ENCODE results near the gene ASS1.
A peak's percentile ranks its signal among the peaks of the same experiment; 100 is the strongest.

ASS1 gene

GRCh38 chr9:130536701-130537107 lies 91.9 kb downstream of the ASS1 start:
- Histone ChIP-seq H3K4me1 (ENCODE audit: control insufficient read depth, insufficient read depth, low read length) (no peaks in the 10 kb centered on the region), H3K4me3 (ENCODE audit: low read depth, low read length) (no peak overlapping the region), H3K9me3 (ENCODE audit: control insufficient read depth, insufficient read depth, low read depth, low read length) (no peaks in the 10 kb centered on the region), H3K36me3 (ENCODE audit: control insufficient read depth in 2 of 2, insufficient read depth in 1 of 2, low read length in 2 of 2) (no peaks in the 10 kb centered on the region), H3K27ac (ENCODE audit: extremely low read depth, low read depth, low read length) (no peak overlapping the region)
- no peak for TF ChIP-seq ZSCAN16 (tag by site-specific recombination; IDR thresholded peaks at IDR 0.05)
- TF ChIP-seq ZNF473 (tag by site-specific recombination; IDR thresholded peaks at IDR 0.05), result no peak
- TF ChIP-seq ZNF623 (tag by site-specific recombination; IDR thresholded peaks at IDR 0.05), result peak; percentile 89
- CTCF ChIA-PET, result no interaction called here
- POLR2A ChIA-PET, result no interaction called here

DNA sequence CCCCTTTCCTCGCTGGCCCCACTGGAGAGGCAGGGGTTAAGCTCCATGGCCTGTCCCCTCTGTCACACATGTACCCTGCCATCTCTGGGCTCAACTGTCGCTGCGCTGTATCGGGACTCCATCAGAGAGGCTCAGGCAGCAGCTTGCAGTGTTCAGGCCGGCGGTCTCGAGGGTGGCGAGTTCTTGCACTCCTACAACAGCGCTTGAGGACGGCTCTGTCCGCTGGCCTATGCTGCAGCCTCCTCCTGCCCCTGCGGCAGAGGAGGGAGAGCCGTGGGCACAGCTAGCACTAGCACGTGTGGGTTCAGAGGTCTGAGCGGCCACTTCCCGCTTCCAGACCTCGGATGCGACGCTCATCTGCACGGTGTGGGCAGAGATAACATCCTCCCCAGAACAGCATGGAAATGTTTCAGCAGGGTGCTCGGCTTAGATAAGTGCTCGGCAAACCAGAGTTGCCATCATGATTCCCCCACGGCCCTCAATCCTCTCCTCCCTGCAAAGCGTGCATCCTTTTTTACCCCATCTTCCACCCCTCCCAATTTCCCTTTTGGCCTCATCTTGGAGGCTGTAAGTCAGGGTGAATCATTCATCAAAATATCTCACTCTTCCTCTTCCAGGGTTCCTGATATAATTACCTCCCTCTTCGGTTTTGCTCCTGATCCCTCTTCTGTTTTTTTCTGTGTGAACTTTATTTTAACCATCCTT lies 92.7 kb downstream of the ASS1 start:
- H3K27ac ChIP-seq (ENCODE audit: extremely low read depth, low read depth, low read length), result no peak overlapping the region
- no peak for TF ChIP-seq ZNF366 (tag by site-specific recombination; conservative IDR thresholded peaks at IDR 0.05)
- TF ChIP-seq ZNF449 (tag by site-specific recombination; IDR thresholded peaks at IDR 0.05), result no peak
- peak; percentile 80 for TF ChIP-seq EGR2 (tag by site-specific recombination; IDR thresholded peaks at IDR 0.05; ENCODE audit: low read depth)
- TF ChIP-seq ZNF660 (tag by site-specific recombination; IDR thresholded peaks at IDR 0.05), result no peak
- no peak for TF ChIP-seq ZNF311 (tag by site-specific recombination; IDR thresholded peaks at IDR 0.05; ENCODE audit: borderline replicate concordance)
- no peak for TF ChIP-seq ZNF558 (tag by site-specific recombination; IDR thresholded peaks at IDR 0.05)
- no peak for TF ChIP-seq ZNF16 (tag by site-specific recombination; IDR thresholded peaks at IDR 0.05; ENCODE audit: low read depth)
- no peak for TF ChIP-seq MZF1 (tag by site-specific recombination; IDR thresholded peaks at IDR 0.05; ENCODE audit: borderline replicate concordance)
- TF ChIP-seq ZBTB1 (tag by site-specific recombination; IDR thresholded peaks at IDR 0.05), result no peak
- no peak for TF ChIP-seq ZNF473 (tag by site-specific recombination; IDR thresholded peaks at IDR 0.05)
- TF ChIP-seq ZNF174 (tag by site-specific recombination; IDR thresholded peaks at IDR 0.05), result no peak
- 0 out of 2 replicates have a peak, but pooled peaks have one; percentile 21 for TF ChIP-seq ZFHX2 (tag by site-specific recombination; conservative IDR thresholded peaks at IDR 0.05)
- TF ChIP-seq, protein P1, sequence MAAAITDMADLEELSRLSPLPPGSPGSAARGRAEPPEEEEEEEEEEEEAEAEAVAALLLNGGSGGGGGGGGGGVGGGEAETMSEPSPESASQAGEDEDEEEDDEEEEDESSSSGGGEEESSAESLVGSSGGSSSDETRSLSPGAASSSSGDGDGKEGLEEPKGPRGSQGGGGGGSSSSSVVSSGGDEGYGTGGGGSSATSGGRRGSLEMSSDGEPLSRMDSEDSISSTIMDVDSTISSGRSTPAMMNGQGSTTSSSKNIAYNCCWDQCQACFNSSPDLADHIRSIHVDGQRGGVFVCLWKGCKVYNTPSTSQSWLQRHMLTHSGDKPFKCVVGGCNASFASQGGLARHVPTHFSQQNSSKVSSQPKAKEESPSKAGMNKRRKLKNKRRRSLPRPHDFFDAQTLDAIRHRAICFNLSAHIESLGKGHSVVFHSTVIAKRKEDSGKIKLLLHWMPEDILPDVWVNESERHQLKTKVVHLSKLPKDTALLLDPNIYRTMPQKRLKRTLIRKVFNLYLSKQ (tag by site-specific recombination; IDR thresholded peaks at IDR 0.05; ENCODE audit: borderline replicate concordance), result no peak
- TF ChIP-seq, protein P2, sequence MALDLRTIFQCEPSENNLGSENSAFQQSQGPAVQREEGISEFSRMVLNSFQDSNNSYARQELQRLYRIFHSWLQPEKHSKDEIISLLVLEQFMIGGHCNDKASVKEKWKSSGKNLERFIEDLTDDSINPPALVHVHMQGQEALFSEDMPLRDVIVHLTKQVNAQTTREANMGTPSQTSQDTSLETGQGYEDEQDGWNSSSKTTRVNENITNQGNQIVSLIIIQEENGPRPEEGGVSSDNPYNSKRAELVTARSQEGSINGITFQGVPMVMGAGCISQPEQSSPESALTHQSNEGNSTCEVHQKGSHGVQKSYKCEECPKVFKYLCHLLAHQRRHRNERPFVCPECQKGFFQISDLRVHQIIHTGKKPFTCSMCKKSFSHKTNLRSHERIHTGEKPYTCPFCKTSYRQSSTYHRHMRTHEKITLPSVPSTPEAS (tag by site-specific recombination; IDR thresholded peaks at IDR 0.05), result no peak
- no peak for TF ChIP-seq ZNF157 (tag by site-specific recombination; IDR thresholded peaks at IDR 0.05)
- TF ChIP-seq ZNF391 (tag by site-specific recombination; IDR thresholded peaks at IDR 0.05; ENCODE audit: borderline replicate concordance, low read depth), result no peak
- ChIA-PET CTCF (interaction anchor here (0.6 kb wide), 1 partner anchor 102 kb away, joined by 4 read pairs; no protein-coding TSS in a partner anchor), POLR2A (interaction anchor here (0.5 kb wide), 1 partner anchor 587 kb away, joined by 5 read pairs; no protein-coding TSS in a partner anchor)
- no peaks in the 10 kb centered on the region for H3K36me3 ChIP-seq (ENCODE audit: control insufficient read depth in 2 of 2, insufficient read depth in 1 of 2, low read length in 2 of 2)
- H3K9me3 ChIP-seq (ENCODE audit: control insufficient read depth, insufficient read depth, low read depth, low read length), result no peaks in the 10 kb centered on the region
- no peak overlapping the region for H3K4me3 ChIP-seq (ENCODE audit: low read depth, low read length)
- no peaks in the 10 kb centered on the region for H3K4me1 ChIP-seq (ENCODE audit: control insufficient read depth, insufficient read depth, low read length)
